GM19023 (cell line): ENCODE results near the gene DOCK3.
"Not testable (repeated sequence)": the region's sequence is repeated elsewhere in the genome, so short reads cannot be mapped to it uniquely, and the experiment has no call there.

Source experiments
- ATAC-seq: cut with Tn5 transposase; IDR thresholded peaks from one replicate; pipeline ENCODE4 v1.9.1; 2021; ENCODE audit warnings: mild to moderate bottlenecking, moderate library complexity; ENCODE audit not compliant: unreplicated experiment

DOCK3 gene

GRCh38 chr3:50675179-50676030 is 678 bp downstream of the DOCK3 start:
- no peak for ATAC-seq

GRCh38 chr3:50676031-50676705 is 1.4 kb downstream of the DOCK3 start:
- ATAC-seq, result no peak

GRCh38 chr3:50687127-50687751 is 12.5 kb downstream of the DOCK3 start:
- ATAC-seq, result no peak

- no peak for ATAC-seq
Measured at GRCh38 chr3:50687916-50688315, 13.2 kb downstream of the DOCK3 start.

- not testable (repeated sequence) for ATAC-seq
Measured at GRCh38 chr3:50688602-50689001, 13.9 kb downstream of the DOCK3 start.

GRCh38 chr3:50689558-50689957 is 14.8 kb downstream of the DOCK3 start:
- ATAC-seq, result no peak

- ATAC-seq, result no peak
Measured at GRCh38 chr3:50695031-50695430, 20.3 kb downstream of the DOCK3 start.

- no peak for ATAC-seq
Measured at GRCh38 chr3:50696276-50696675, 21.5 kb downstream of the DOCK3 start.

- no peak for ATAC-seq
Measured at GRCh38 chr3:50698269-50698668, 23.5 kb downstream of the DOCK3 start.

- ATAC-seq, result no peak
Measured at GRCh38 chr3:50708620-50709019, 33.9 kb downstream of the DOCK3 start.

- ATAC-seq, result no peak
Measured at GRCh38 chr3:50714946-50715345, 40.2 kb downstream of the DOCK3 start.

- no peak for ATAC-seq
Measured at GRCh38 chr3:50724831-50725230, 50.1 kb downstream of the DOCK3 start.

- no peak for ATAC-seq
Measured at GRCh38 chr3:50734985-50735384, 60.3 kb downstream of the DOCK3 start.

- no peak for ATAC-seq
Measured at GRCh38 chr3:50737193-50737905, 62.6 kb downstream of the DOCK3 start.

- ATAC-seq, result no peak
Measured at GRCh38 chr3:50737906-50738598, 63.3 kb downstream of the DOCK3 start.

- ATAC-seq, result no peak
Measured at GRCh38 chr3:50743643-50744042, 68.9 kb downstream of the DOCK3 start.

GRCh38 chr3:50749822-50750221 is 75.1 kb downstream of the DOCK3 start:
- no peak for ATAC-seq

- no peak for ATAC-seq
Measured at GRCh38 chr3:50759015-50759414, 84.3 kb downstream of the DOCK3 start.

- no peak for ATAC-seq
Measured at GRCh38 chr3:50777680-50778079, 103.0 kb downstream of the DOCK3 start.

- not testable (repeated sequence) for ATAC-seq
Measured at GRCh38 chr3:50781766-50782165, 107.0 kb downstream of the DOCK3 start.

GRCh38 chr3:50786631-50787030 is 111.9 kb downstream of the DOCK3 start:
- no peak for ATAC-seq
